GM12892 (cell line): ENCODE measurements around the gene TEX22. TPM values are rescaled to one million over a fixed set of nuclear protein-coding genes. Genes with fewer than 3 reads are reported as not detected.
A peak's percentile ranks its signal among the peaks of the same experiment; 100 is the strongest.

Experiments used
- DNase-seq: peaks from one replicate; pipeline ENCODE4 v3.0.0; 2011; ENCODE audit not compliant: insufficient read length
- FAIRE-seq: peaks from 2 replicates; lab custom pipeline; 2011; peaks lifted over from hg19 to GRCh38; lab: Jason Lieb, UNC
- POLR2A ChIP-seq: IDR thresholded peaks from 2 replicates; pipeline ENCODE4 v1.6.1; 2011; ENCODE audit warnings: low read depth, low read length, control low read depth
- POLR2AphosphoS5 ChIP-seq: IDR thresholded peaks from 2 replicates; pipeline ENCODE4 v1.6.1; 2011; ENCODE audit warnings: low read depth, low read length, control low read depth
- TAF1 ChIP-seq: IDR thresholded peaks from 2 replicates; pipeline ENCODE4 v1.6.1; 2011; ENCODE audit warnings: low read depth, mild to moderate bottlenecking, control low read depth, low read length, borderline replicate concordance
- polyA plus RNA-seq: library from polyadenylated mRNA; unstranded; fragments of >200 nt; gene quantifications from one replicate; pipeline ENCODE4 v1.2.1, GENCODE V29; 2012; ENCODE audit warnings: missing spikeins, inconsistent platforms; ENCODE audit not compliant: missing spikeins

TEX22 gene, protein sequence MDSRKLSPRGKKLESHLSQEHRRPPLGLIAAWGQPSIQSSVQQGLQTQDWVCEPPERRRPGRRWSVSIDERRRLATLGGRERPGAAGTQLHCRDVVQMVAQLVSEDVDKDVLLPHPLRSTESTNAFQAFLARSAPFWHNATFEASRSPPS
- polyA plus RNA-seq, result 0.32 TPM

DNA sequence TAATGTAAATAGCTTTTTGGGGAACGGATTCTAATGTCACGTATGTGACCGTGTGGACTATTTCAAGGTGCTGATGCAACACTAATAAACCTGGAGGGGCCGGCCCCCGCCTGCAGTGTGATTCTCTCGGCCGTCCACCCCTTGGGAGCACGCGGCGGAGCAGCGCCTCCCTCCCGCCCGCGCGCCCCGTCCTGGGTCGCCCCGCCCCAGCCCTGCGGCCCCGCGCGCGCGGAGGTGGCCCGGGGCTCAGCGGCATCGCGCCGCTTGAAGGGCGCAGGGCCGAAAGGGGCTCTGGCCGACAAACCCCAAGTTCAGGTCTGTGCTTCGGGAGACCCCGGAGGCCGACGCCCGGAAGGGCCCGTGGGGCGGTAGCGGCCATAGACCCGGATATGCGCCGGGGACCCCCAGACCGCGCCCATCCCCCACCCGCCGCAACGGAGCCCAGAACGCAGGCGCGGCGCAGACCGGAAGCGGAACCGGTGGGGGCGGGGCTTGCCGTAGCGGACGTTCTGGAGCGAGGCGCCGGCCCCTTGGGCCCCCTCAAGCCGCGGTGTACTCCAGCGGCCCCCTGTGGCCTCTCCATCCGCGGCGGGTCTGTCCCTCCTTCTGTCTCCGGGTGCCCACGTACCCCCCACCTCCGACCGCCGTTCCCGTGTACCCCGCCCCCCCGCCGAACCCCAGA is at the start of gene TEX22:
TSS of gene TEX22 (plus strand) at position 495 of the 682 bp plus-strand sequence. CDS start 803 bp downstream, outside the sequence.
- DNase-seq (peak; percentile 97), FAIRE-seq (peak; percentile 96)
- TF ChIP-seq TAF1 (no peak; the same call in 1 of the 2 replicates), POLR2AphosphoS5 (peak; percentile 78), POLR2A (peak; percentile 81; the same call in 1 of the 2 replicates)

GRCh38 chr14:105348945-105349699 is 49.2 kb upstream of the TEX22 start:
- DNase-seq (no peak), FAIRE-seq (no peak)
- no peak for TF ChIP-seq TAF1
- no peak for TF ChIP-seq POLR2AphosphoS5
- TF ChIP-seq POLR2A, result no peak

DNA sequence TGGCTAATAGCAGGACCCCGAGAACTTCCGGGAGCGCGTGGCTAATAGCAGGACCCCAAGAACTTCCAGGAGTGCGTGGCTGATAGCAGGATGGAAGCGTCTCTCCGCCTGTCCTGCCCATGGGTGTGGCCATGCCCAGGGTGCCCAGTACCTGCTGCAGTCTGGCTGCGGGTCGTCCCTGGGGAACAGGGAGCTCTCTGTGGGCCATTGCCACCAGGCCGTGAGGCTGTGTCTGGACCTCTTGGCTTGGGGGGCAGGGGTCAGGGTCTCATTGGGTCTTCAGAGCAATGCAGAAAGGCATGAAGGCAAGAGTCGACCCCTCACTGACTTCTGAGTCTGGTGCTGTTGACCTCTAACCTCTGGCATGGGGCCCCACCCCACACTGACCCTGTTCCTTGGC is 48.3 kb upstream of the TEX22 start:
- TF ChIP-seq POLR2A (no peak), POLR2AphosphoS5 (no peak), TAF1 (no peak)
- FAIRE-seq, result no peak
- no peak for DNase-seq

GRCh38 chr14:105350450-105351244 is 47.7 kb upstream of the TEX22 start:
- DNase-seq, result no peak
- no peak for FAIRE-seq
- no peak for TF ChIP-seq POLR2A
- TF ChIP-seq TAF1, result no peak
- TF ChIP-seq POLR2AphosphoS5, result no peak

DNA sequence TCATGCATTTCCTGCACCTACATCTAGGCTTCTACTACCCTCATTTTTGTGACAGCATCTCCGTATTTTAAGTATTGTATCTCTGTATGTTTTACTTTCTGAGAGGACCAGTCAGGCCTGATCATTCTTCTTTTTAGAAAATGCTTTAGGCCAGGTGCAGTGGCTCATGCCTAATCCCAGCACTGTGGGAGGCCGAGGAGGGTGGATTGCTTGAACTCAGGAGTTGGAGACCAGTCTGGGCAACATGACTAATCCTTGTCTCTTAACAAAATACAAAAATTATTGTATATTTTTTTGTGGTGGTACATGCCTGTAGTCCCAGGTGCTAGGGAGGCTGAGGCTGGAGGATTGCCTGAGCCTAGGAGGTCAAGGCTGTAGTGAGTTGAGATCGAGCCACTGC is 46.9 kb upstream of the TEX22 start:
- FAIRE-seq (no peak), DNase-seq (no peak)
- TF ChIP-seq POLR2A, result no peak
- TF ChIP-seq TAF1, result no peak
- TF ChIP-seq POLR2AphosphoS5, result no peak

DNA sequence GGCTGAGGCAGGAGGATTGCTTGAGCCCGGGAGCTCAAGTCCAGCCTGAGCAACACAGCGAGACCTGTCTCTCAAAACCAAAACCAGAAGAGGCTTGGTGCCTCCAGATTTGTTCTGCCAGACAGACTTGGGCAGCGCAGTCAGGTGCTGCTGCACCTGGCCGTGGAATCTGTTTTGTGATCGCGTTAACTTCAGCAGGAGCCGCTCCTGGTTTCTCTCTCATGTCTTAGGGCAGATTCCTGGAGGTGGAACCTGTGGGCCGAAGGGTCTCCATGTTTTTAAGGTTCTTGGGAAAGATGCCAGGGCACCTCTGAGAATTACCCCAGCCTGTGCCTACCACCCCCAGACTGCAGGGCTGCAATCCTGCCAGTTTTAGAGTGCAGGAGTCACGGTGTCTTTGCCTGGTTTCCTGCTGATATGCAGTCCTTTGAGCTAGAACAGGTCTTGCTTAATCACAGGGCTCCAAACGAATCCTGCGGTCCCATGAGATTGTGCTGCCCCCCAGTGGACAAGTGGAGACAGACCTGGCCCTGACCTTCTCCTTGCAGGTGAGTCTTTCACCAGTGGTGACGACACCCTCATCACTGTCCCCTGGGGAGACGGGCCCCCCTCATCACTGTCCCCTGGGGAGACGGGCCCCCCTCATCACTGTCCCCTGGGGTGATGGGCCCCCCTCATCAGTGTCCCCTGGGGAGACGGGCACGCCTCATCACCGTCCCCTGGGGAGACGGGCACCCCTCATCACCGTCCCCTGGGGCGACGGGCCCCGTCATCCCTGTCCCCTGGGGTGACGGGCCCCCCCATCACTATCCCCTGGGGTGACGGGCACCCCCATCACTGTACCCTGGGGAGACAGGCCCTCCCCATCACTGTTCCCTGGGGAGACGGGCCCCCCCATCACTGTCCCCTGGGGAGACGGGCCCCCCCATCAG is 46.2 kb upstream of the TEX22 start:
- peak; percentile 93 for FAIRE-seq
- TF ChIP-seq POLR2AphosphoS5, result no peak
- TF ChIP-seq POLR2A, result no peak
- no peak for TF ChIP-seq TAF1

GRCh38 chr14:105353136-105353535 is 45.2 kb upstream of the TEX22 start:
- FAIRE-seq, result no peak
- TF ChIP-seq POLR2AphosphoS5 (no peak), TAF1 (no peak), POLR2A (no peak)

More for the DNA sequence above, 46.2 kb upstream of the TEX22 start:
- peak; percentile 89 for DNase-seq

DNA sequence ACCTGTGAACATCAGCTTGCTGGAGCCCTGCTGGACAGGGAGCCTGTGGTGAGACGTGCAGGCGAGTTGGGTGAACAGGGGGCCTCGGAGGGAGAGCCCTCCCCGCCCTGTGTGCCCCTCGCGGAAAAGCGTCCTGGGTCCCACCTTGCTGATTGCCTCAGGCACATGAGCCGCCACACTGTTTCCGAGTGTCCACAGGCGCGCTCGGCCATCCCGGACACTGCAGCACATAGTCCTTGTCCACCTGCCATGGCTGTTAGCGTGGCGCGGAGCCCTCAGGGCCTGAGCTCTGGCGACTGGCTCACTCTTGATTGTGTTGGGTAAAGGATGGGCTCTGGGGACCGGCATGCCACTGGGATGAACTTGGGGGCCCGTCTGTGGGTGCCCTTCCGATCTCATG is 43.8 kb upstream of the TEX22 start:
- TF ChIP-seq POLR2A (no peak), POLR2AphosphoS5 (no peak)
- FAIRE-seq, result no peak
- DNase-seq, result no peak

More at GRCh38 chr14:105353136-105353535, 45.2 kb upstream of the TEX22 start:
- DNase-seq, result no peak

- no peak for FAIRE-seq
- no peak for TF ChIP-seq POLR2A
- TF ChIP-seq TAF1, result no peak
- TF ChIP-seq POLR2AphosphoS5, result no peak
- no peak for DNase-seq
Observed at GRCh38 chr14:105355049-105355575, 43.2 kb upstream of the TEX22 start.
